Stimulated activated naive CD8-positive, alpha-beta T cell treated with anti-CD3 and anti-CD28 coated beads, Interleukin-15, amount 100 ng/mL, for 72 hours (primary cell): Measurements from ENCODE around the gene HSF4.

ENCODE experiments used
- ATAC-seq: fragments of 150-1000 bp; cut with Tn5 transposase; 2 replicates; pipeline ENCODE4 v1.10.0; 2021; ENCODE audit warnings: mild to moderate bottlenecking, moderate library complexity
- DNase-seq, 2 donors: peaks; one replicate each; pipeline ENCODE4 v3.0.0; 2021 to 2022
- H3K27ac Mint-ChIP-seq, 2 donors: one replicate each; pipeline ENCODE4 v1.8.0; 2022; ENCODE audit warnings: mild to moderate bottlenecking in 2 of 2, mixed read lengths in 2 of 2, moderate library complexity in 2 of 2
- H3K27me3 Mint-ChIP-seq: one replicate; pipeline ENCODE4 v1.8.0; 2022; ENCODE audit warnings: mixed read lengths
- H3K4me1 Mint-ChIP-seq: one replicate; pipeline ENCODE4 v1.8.0; 2022; ENCODE audit warnings: mild to moderate bottlenecking, mixed read lengths
- H3K4me3 Mint-ChIP-seq, 2 donors: one replicate each; pipeline ENCODE4 v1.8.0; 2022; ENCODE audit warnings: mild to moderate bottlenecking in 2 of 2, mixed read lengths in 2 of 2, moderate library complexity in 1 of 2
- H3K9me3 Mint-ChIP-seq, 2 donors: one replicate each; pipeline ENCODE4 v1.8.0; 2022; ENCODE audit warnings: mixed read lengths in 2 of 2

Gene HSF4

GRCh38 chr16:67184995-67185650 lies 20.6 kb downstream of the HSF4 start:
- ATAC-seq (peak; percentile 50), DNase-seq (peak; percentile 84 to 85)
- Mint-ChIP-seq H3K27ac (no peak overlapping the region), H3K27me3 (peaks cover 29% of the 10 kb centered on the region), H3K9me3 (no peaks in the 10 kb centered on the region), H3K4me1 (peaks cover 15% of the 10 kb centered on the region), H3K4me3 (no peak overlapping the region)

- Mint-ChIP-seq H3K4me1 (peaks cover 15% of the 10 kb centered on the region), H3K9me3 (no peaks in the 10 kb centered on the region), H3K4me3 (no peak overlapping the region), H3K27me3 (peaks cover 29% of the 10 kb centered on the region), H3K27ac (no peak overlapping the region)
- no peak for DNase-seq
- ATAC-seq: no peak
Observed at GRCh38 chr16:67185651-67186134, 21.1 kb downstream of the HSF4 start.

DNA sequence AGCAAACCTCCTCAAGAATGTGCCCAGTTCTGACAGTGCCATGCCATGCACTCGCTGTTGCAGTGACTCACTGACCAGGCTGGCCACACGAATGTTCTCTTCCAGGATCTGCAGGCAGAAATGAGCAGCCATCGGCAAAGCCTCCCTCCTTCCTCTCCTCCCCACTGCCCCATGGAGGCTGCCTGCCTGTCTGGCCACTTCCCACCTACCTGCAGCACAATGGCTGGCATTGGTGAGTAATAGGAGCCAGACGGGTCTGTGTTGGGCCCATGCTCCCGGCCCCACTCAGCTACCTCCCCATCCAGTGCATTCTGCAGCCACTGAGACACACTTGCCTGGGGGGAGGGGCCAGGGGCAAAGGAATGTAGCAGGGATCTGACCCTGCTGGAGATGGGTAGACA lies 22.0 kb downstream of the HSF4 start:
- H3K9me3 Mint-ChIP-seq: no peaks in the 10 kb centered on the region
- DNase-seq (no peak), ATAC-seq (no peak)
- no peak overlapping the region for H3K27ac Mint-ChIP-seq
- H3K4me3 Mint-ChIP-seq: no peak overlapping the region
- peaks cover 29% of the 10 kb centered on the region for H3K27me3 Mint-ChIP-seq
- peaks cover 20% of the 10 kb centered on the region for H3K4me1 Mint-ChIP-seq

GRCh38 chr16:67187175-67187890 lies 22.8 kb downstream of the HSF4 start:
- Mint-ChIP-seq H3K4me3 (no peak overlapping the region), H3K9me3 (no peaks in the 10 kb centered on the region), H3K27me3 (peaks cover 29% of the 10 kb centered on the region), H3K4me1 (peaks cover 23% of the 10 kb centered on the region), H3K27ac (no peak overlapping the region)
- DNase-seq (no peak), ATAC-seq (no peak)

- H3K27ac Mint-ChIP-seq: no peak overlapping the region
- ATAC-seq: no peak
- H3K4me1 Mint-ChIP-seq: peaks cover 33% of the 10 kb centered on the region
- H3K9me3 Mint-ChIP-seq: no peaks in the 10 kb centered on the region
- H3K4me3 Mint-ChIP-seq: no peak overlapping the region
- no peak for DNase-seq
- H3K27me3 Mint-ChIP-seq: peaks cover 29% of the 10 kb centered on the region
Observed at GRCh38 chr16:67188323-67188722, 23.8 kb downstream of the HSF4 start.

DNA sequence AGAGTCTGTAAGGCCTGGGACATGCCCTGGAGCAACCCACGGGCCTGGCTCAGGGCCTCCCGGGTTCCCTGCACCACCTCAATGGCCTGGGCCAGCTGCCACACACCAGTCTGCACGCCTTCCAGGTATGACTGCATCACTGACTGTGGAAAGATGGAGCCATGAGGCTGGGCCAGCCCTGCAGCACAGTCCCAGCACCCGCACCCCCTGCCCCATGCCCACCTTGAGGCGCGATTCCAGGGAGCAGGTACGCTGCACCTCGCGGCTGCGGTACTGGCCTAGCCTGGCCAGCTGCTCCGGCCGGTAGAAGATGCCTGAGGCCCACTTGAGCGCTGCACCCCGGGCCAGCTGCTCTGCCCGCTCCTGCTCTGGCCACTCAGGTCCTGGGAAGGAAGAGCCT lies 24.3 kb downstream of the HSF4 start:
- no peaks in the 10 kb centered on the region for H3K9me3 Mint-ChIP-seq
- ATAC-seq: no peak
- no peak overlapping the region for H3K4me3 Mint-ChIP-seq
- H3K27me3 Mint-ChIP-seq: peaks cover 29% of the 10 kb centered on the region
- DNase-seq: no peak
- H3K27ac Mint-ChIP-seq: no peak overlapping the region
- H3K4me1 Mint-ChIP-seq: peaks cover 38% of the 10 kb centered on the region

GRCh38 chr16:67190041-67190440 lies 25.5 kb downstream of the HSF4 start, which contains the start of gene EXOC3L1:
Gene EXOC3L1 (minus strand): TSS chr16:67190136. CDS start chr16:67189676, 460 bp downstream.
- no peaks in the 10 kb centered on the region for H3K9me3 Mint-ChIP-seq
- DNase-seq (no peak), ATAC-seq (no peak)
- no peak within 1 kb of the TSS for H3K27ac Mint-ChIP-seq
- H3K4me3 Mint-ChIP-seq: peak within 1 kb of the TSS; percentile 83 to 91
- peaks cover 22% of the 10 kb centered on the region for H3K27me3 Mint-ChIP-seq
- peaks cover 43% of the 10 kb centered on the region for H3K4me1 Mint-ChIP-seq

- H3K4me1 Mint-ChIP-seq: peaks cover 43% of the 10 kb centered on the region
- DNase-seq (no peak), ATAC-seq (no peak)
- H3K4me3 Mint-ChIP-seq: peak overlapping the region; percentile 83 to 91
- no peaks in the 10 kb centered on the region for H3K9me3 Mint-ChIP-seq
- no peak overlapping the region for H3K27ac Mint-ChIP-seq
- H3K27me3 Mint-ChIP-seq: peaks cover 15% of the 10 kb centered on the region
Observed at GRCh38 chr16:67190448-67191399, 26.2 kb downstream of the HSF4 start.

DNA sequence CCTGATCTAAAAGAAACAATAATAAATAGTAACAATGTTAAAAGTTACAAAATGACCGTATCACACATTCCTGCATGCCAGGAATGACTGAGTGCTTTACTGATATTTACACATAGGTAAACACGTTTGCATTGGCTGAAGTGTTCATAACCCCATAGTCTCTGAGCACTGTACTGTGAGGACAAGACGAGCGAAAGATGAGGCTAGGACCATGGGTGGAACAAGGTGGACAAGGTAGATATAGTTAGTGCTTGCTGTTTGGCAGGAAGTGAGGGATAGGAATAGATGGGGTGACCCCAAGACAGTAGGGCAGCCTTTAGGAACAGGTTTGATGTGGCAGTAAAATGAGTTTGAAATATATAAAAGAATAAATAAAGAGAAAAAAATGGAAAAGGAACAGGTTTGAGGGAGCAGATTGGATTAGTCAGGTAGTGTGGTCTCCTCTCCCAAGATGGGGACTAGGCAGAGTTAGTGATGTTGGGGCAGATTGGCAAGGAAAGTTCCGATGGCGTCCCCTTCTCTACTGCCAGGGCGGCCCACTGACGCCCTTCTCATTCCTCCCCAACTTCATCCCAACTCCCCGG lies 27.0 kb downstream of the HSF4 start:
- H3K9me3 Mint-ChIP-seq: no peaks in the 10 kb centered on the region
- ATAC-seq (no peak), DNase-seq (no peak)
- H3K4me3 Mint-ChIP-seq: peak overlapping the region; percentile 83 to 91
- peak overlapping the region; percentile 96 for H3K27ac Mint-ChIP-seq
- H3K27me3 Mint-ChIP-seq: peaks cover 11% of the 10 kb centered on the region
- peaks cover 50% of the 10 kb centered on the region for H3K4me1 Mint-ChIP-seq

- peaks cover 57% of the 10 kb centered on the region for H3K4me1 Mint-ChIP-seq
- ATAC-seq (peak; percentile 98), DNase-seq (peak; percentile 85 to 91)
- H3K27ac Mint-ChIP-seq: peak within 1 kb of the TSS; percentile 96
- H3K9me3 Mint-ChIP-seq: no peaks in the 10 kb centered on the region
- peak within 1 kb of the TSS; percentile 83 to 91 for H3K4me3 Mint-ChIP-seq
- peaks cover 5% of the 10 kb centered on the region for H3K27me3 Mint-ChIP-seq
Observed at GRCh38 chr16:67191995-67192681, 27.6 kb downstream of the HSF4 start, which contains the start of gene E2F4. Gene E2F4 (plus strand): TSS chr16:67192155. CDS start chr16:67192228, 73 bp downstream.

GRCh38 chr16:67192781-67193361 lies 28.3 kb downstream of the HSF4 start:
- ATAC-seq (no peak), DNase-seq (no peak)
- Mint-ChIP-seq H3K27me3 (no peaks in the 10 kb centered on the region), H3K27ac (peak overlapping the region; percentile 90 to 96), H3K4me1 (peaks cover 62% of the 10 kb centered on the region), H3K4me3 (peak overlapping the region; percentile 83 to 91), H3K9me3 (no peaks in the 10 kb centered on the region)

DNA sequence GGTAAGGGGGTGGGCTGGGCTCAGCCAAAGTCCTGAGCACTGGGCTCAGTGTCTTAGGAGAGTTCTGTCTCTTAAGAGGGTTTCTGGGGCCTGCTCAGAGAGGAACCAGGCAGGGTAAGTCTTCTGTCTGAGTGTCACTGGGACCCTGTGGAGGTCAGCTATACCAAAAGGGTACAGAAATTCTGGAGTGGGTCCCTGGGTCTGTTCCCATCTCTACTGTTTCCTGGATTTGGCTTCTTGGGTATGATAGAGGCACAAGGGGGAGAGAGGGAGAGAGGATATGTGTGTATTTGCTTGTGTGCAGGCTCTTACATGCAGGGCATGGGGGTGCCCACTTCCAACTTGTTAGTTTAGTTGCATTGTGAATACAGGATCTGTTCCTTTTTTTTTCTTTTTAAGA lies 29.0 kb downstream of the HSF4 start:
- Mint-ChIP-seq H3K27me3 (no peaks in the 10 kb centered on the region), H3K27ac (peak overlapping the region; percentile 52 to 66), H3K9me3 (no peaks in the 10 kb centered on the region), H3K4me3 (peak overlapping the region; percentile 83 to 91), H3K4me1 (peaks cover 68% of the 10 kb centered on the region)
- no peak for DNase-seq
- no peak for ATAC-seq

DNA sequence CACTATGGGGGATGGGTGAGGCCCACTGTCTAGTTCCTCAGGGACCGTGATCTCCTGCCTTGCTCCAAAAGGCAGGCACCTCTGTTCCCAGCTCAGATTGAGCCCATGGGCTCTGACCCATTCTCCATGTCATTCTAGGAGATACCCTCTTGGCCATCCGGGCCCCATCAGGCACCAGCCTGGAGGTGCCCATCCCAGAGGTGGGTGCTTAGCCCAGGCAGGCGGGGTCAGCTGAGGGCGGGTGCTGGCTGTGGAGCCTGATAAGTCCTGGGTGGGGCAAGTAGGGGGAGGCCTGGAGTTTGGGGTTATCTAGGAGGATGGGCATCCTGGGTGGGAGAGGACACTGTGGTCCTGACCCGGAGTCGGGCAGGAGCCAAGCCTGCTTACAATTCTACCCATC lies 29.7 kb downstream of the HSF4 start:
- H3K9me3 Mint-ChIP-seq: no peaks in the 10 kb centered on the region
- peak overlapping the region in 1 of 2 donors; percentile 29 for H3K4me3 Mint-ChIP-seq
- H3K27ac Mint-ChIP-seq: peak overlapping the region; percentile 49 to 74
- no peaks in the 10 kb centered on the region for H3K27me3 Mint-ChIP-seq
- ATAC-seq (no peak), DNase-seq (no peak)
- peaks cover 69% of the 10 kb centered on the region for H3K4me1 Mint-ChIP-seq

DNA sequence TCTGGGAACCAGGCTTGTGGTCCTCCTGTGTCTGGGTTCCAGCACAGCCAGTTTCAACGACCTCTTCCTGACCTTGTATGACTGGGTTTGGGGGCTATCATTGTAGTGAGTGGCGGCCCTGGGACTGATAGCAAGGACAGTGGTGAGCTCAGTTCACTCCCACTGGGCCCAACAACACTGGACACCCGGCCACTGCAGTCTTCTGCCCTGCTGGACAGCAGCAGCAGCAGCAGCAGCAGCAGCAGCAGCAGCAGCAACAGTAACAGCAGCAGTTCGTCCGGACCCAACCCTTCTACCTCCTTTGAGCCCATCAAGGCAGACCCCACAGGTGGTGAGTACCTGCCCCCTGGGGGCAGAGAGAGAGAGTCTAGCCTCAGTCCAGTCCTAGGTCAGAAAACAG lies 31.1 kb downstream of the HSF4 start:
- no peak for ATAC-seq
- Mint-ChIP-seq H3K9me3 (no peaks in the 10 kb centered on the region), H3K4me3 (no peak overlapping the region), H3K27ac (peak overlapping the region; percentile 42 to 84), H3K27me3 (no peaks in the 10 kb centered on the region), H3K4me1 (peaks cover 69% of the 10 kb centered on the region)
- no peak for DNase-seq
